Ishikawa (cell line): ENCODE measurements around the gene ING5.

ENCODE experiments used
- CREB1 ChIP-seq: IDR thresholded peaks from 2 replicates; pipeline ENCODE4 v1.6.1; 2012; ENCODE audit warnings: low read depth
- EGR1 ChIP-seq: IDR thresholded peaks from 2 replicates; pipeline ENCODE4 v1.6.1; 2012
- EP300 ChIP-seq: IDR thresholded peaks from 2 replicates; pipeline ENCODE4 v1.6.1; 2012; ENCODE audit warnings: borderline replicate concordance
- MAX ChIP-seq: IDR thresholded peaks from 2 replicates; pipeline ENCODE4 v1.6.1; 2012
- NFIC ChIP-seq: IDR thresholded peaks from 2 replicates; pipeline ENCODE4 v1.6.1; 2012
- RAD21 ChIP-seq: IDR thresholded peaks from 2 replicates; pipeline ENCODE4 v1.6.1; 2012; ENCODE audit warnings: low read depth
- REST ChIP-seq: IDR thresholded peaks from 2 replicates; pipeline ENCODE4 v1.6.1; 2012; ENCODE audit warnings: low read depth, mild to moderate bottlenecking
- TAF1 ChIP-seq: IDR thresholded peaks from 2 replicates; pipeline ENCODE4 v1.6.1; 2012; ENCODE audit warnings: low read depth, mild to moderate bottlenecking
- TEAD4 ChIP-seq: IDR thresholded peaks from 2 replicates; pipeline ENCODE4 v1.6.1; 2012
- USF1 ChIP-seq: IDR thresholded peaks from 2 replicates; pipeline ENCODE4 v1.6.1; 2012
- YY1 ChIP-seq: IDR thresholded peaks from 2 replicates; pipeline ENCODE4 v1.6.1; 2012; ENCODE audit warnings: low read depth

GRCh38 chr2:241739651-241740050 lies 37.8 kb downstream of the ING5 start:
- TF ChIP-seq RAD21 (no peak), REST (no peak), YY1 (no peak), TEAD4 (no peak), MAX (no peak), EGR1 (no peak), USF1 (no peak), NFIC (no peak), EP300 (no peak), CREB1 (no peak), TAF1 (no peak)
